HTERT RPE-1 (cell line): ENCODE data around the gene CSF3R.

Experiments
- in situ Hi-C: fragments of 300-500 bp; cut with MboI; formaldehyde crosslinking; loops from 4 replicates; pipeline ENCODE4 v1.14.3; 2020; ENCODE audit warnings: low sequenced_read_pairs

CSF3R gene

GRCh38 chr1:36482724-36483388 lies at the start of gene CSF3R:
TSS of gene CSF3R (minus strand) at chr1:36482913. CDS start at chr1:36479496, 3,417 bp downstream.
- in situ Hi-C loops = no loop called here

GRCh38 chr1:36531833-36532232 lies 49.1 kb upstream of the CSF3R start:
- in situ Hi-C loops = no loop called here

- in situ Hi-C loops = no loop called here
These were observed 48.1 kb upstream of the CSF3R start for GRCh38 chr1:36530791-36531190.

GRCh38 chr1:36530261-36530660 lies 47.5 kb upstream of the CSF3R start:
- in situ Hi-C loops = no loop called here

GRCh38 chr1:36529769-36530260 lies 47.1 kb upstream of the CSF3R start:
- in situ Hi-C loops = no loop called here

- in situ Hi-C loops = no loop called here
These were observed 45.9 kb upstream of the CSF3R start for GRCh38 chr1:36528361-36529349.

- in situ Hi-C loops = no loop called here
These were observed 42.5 kb upstream of the CSF3R start for GRCh38 chr1:36525166-36525565.

- in situ Hi-C loops = no loop called here
These were observed 41.8 kb upstream of the CSF3R start for GRCh38 chr1:36524359-36525062.

- in situ Hi-C loops = no loop called here
These were observed 41.1 kb upstream of the CSF3R start for GRCh38 chr1:36523850-36524249.

GRCh38 chr1:36523230-36523495 lies 40.5 kb upstream of the CSF3R start:
- in situ Hi-C loops = no loop called here

GRCh38 chr1:36522461-36523229 lies 39.9 kb upstream of the CSF3R start:
- in situ Hi-C loops = no loop called here

GRCh38 chr1:36522021-36522420 lies 39.3 kb upstream of the CSF3R start:
- in situ Hi-C loops = no loop called here

GRCh38 chr1:36520771-36521420 lies 38.2 kb upstream of the CSF3R start:
- in situ Hi-C loops = no loop called here

GRCh38 chr1:36520056-36520455 lies 37.3 kb upstream of the CSF3R start:
- in situ Hi-C loops = no loop called here

- in situ Hi-C loops = no loop called here
These were observed 34.5 kb upstream of the CSF3R start for GRCh38 chr1:36517011-36517771.

GRCh38 chr1:36516372-36517010 lies 33.8 kb upstream of the CSF3R start:
- in situ Hi-C loops = no loop called here

GRCh38 chr1:36515315-36516138 lies 32.8 kb upstream of the CSF3R start:
- in situ Hi-C loops = no loop called here

- in situ Hi-C loops = no loop called here
These were observed 31.8 kb upstream of the CSF3R start for GRCh38 chr1:36514501-36514900.
